Osteoblast (primary cell): Measurements from ENCODE around the gene C1orf159. TPM values are rescaled to one million over a fixed set of nuclear protein-coding genes. Genes with fewer than 3 reads are reported as not detected.

Experiments
- DNase-seq: peaks from one replicate; pipeline ENCODE4 v3.0.0; 2011; ENCODE audit warnings: low spot score, mixed read lengths; ENCODE audit not compliant: insufficient read length; ENCODE audit errors: missing footprints
- H2AFZ ChIP-seq: 2 replicates; pipeline ENCODE4 v1.6.0; 2011; ENCODE audit warnings: mild to moderate bottlenecking, low read length
- H3K27ac ChIP-seq: 2 replicates; pipeline ENCODE4 v1.5.1; 2011; ENCODE audit warnings: mild to moderate bottlenecking, low read depth, low read length, moderate library complexity
- H3K27me3 ChIP-seq: 2 replicates; pipeline ENCODE4 v1.6.0; 2012; ENCODE audit warnings: mild to moderate bottlenecking, control low read depth, inconsistent platforms, low read length, moderate library complexity; ENCODE audit not compliant: insufficient read depth
- H3K36me3 ChIP-seq: 2 replicates; pipeline ENCODE4 v1.5.1; 2011; ENCODE audit warnings: mild to moderate bottlenecking, low read length, control low read depth, moderate library complexity; ENCODE audit not compliant: insufficient read depth
- H3K4me1 ChIP-seq: 2 replicates; pipeline ENCODE4 v1.5.1; 2011; ENCODE audit warnings: mild to moderate bottlenecking, low read length, control low read depth, moderate library complexity; ENCODE audit not compliant: insufficient read depth
- H3K4me2 ChIP-seq: 2 replicates; pipeline ENCODE4 v1.6.0; 2011; ENCODE audit warnings: mild to moderate bottlenecking, low read length; ENCODE audit not compliant: insufficient read depth
- H3K4me3 ChIP-seq: fragments of 200-600 bp; sonication (generic); 3 replicates; pipeline ENCODE4 v1.5.1; 2012; ENCODE audit warnings: mild to moderate bottlenecking, low read length, inconsistent platforms; ENCODE audit not compliant: insufficient read depth
- H3K79me2 ChIP-seq: 2 replicates; pipeline ENCODE4 v1.6.0; 2012; ENCODE audit warnings: mild to moderate bottlenecking, low read length, control low read depth, inconsistent platforms; ENCODE audit not compliant: insufficient read depth
- H3K9me3 ChIP-seq: 2 replicates; pipeline ENCODE4 v1.5.1; 2011; ENCODE audit warnings: low read depth, low read length, control low read depth
- H4K20me1 ChIP-seq: 2 replicates; pipeline ENCODE4 v1.6.0; 2012; ENCODE audit warnings: mild to moderate bottlenecking, low read length, control low read depth; ENCODE audit not compliant: insufficient read depth
- CTCF ChIP-seq: IDR thresholded peaks from 2 replicates; pipeline ENCODE4 v1.5.1; 2011; ENCODE audit warnings: mild to moderate bottlenecking, low read depth, low read length, moderate library complexity; ENCODE audit errors: extremely low read depth
- total RNA-seq: library from RNA; depleted of rRNA; stranded (reverse); fragments of >200 nt; gene quantifications from 2 replicates; pipeline ENCODE4 v1.2.3, GENCODE V29; 2012

C1orf159 gene
- total RNA-seq, 1 donor, result 5.4 TPM

DNA sequence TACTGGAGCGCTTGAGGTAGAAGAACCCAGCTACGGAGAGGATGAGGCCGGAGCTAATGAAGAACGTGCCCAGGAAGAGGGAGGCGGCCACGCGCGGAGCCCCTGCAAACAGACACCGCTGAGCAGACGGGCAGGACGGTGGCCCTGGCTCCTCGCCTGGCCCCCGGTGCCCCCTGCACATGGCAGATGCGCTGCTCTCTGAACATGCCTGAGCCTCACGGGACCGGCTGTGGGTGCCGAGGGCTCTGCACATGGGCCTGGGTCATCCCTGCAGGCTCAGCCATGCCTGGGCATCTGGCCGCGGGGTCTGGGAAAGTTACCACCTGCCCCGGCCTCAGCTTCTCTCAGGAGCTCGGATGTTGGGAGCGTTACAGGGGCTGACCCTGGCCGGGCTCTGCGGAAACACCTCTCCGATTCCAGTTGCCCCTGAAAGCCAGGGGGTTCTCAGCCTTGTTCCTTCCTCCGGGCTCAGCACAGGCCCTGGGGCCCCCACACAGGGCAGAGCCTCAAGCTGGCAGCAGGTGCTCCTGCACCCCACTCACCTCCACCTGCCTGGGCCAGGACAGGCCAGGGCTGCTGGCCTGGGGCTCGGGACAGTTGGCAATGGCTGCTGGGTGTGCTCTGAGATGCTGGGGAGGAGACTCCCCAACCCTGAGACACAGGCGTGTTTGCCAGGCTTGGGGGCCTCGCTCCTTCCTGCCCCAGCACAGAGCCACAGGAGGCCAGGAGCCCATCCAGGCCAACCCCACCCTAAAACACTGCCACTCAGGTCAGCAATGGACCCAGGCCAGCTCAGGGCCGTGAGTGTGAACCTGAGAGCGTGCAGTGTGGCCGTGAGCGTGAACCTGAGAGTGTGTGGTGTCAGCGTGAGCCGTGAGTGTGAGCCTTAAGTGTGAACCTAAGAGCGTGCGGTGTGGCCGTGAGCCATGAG, 29.7 kb downstream of the C1orf159 start:
- Histone ChIP-seq H3K4me3 (no peak overlapping the region), H3K4me1 (no peaks in the 10 kb centered on the region), H3K4me2 (no peak overlapping the region), H4K20me1 (no peaks in the 10 kb centered on the region), H3K9me3 (no peaks in the 10 kb centered on the region), H3K27ac (no peak overlapping the region), H3K27me3 (no peaks in the 10 kb centered on the region), H2AFZ (no peak overlapping the region), H3K36me3 (no peaks in the 10 kb centered on the region), H3K79me2 (no peaks in the 10 kb centered on the region)
- TF ChIP-seq CTCF, result no peak
- peak; percentile 78 for DNase-seq

- Histone ChIP-seq H3K4me2 (no peak overlapping the region), H3K4me3 (no peak overlapping the region)
- TF ChIP-seq CTCF, result no peak
These were observed 30.6 kb downstream of the C1orf159 start for GRCh38 chr1:1085171-1085841.

GRCh38 chr1:1084372-1085170, 31.3 kb downstream of the C1orf159 start:
- Histone ChIP-seq H3K36me3 (no peaks in the 10 kb centered on the region), H3K27me3 (no peaks in the 10 kb centered on the region), H3K27ac (no peak overlapping the region), H4K20me1 (no peaks in the 10 kb centered on the region), H3K4me1 (peaks cover 8% of the 10 kb centered on the region), H2AFZ (no peak overlapping the region), H3K4me2 (no peak overlapping the region), H3K79me2 (no peaks in the 10 kb centered on the region), H3K9me3 (no peaks in the 10 kb centered on the region), H3K4me3 (no peak overlapping the region)
- TF ChIP-seq CTCF, result no peak
- peak; percentile 78 for DNase-seq

More at GRCh38 chr1:1085171-1085841, 30.6 kb downstream of the C1orf159 start:
- H3K36me3 ChIP-seq, result no peaks in the 10 kb centered on the region
- peak; percentile 73 for DNase-seq
- no peaks in the 10 kb centered on the region for H3K27me3 ChIP-seq
- peaks cover 1% of the 10 kb centered on the region for H3K4me1 ChIP-seq
- no peak overlapping the region for H2AFZ ChIP-seq
- H4K20me1 ChIP-seq, result no peaks in the 10 kb centered on the region
- no peaks in the 10 kb centered on the region for H3K79me2 ChIP-seq
- no peaks in the 10 kb centered on the region for H3K9me3 ChIP-seq
- no peak overlapping the region for H3K27ac ChIP-seq
